Renal cortex interstitium (tissue), 11 donors: Measurements from ENCODE around the gene NKD2. TPM values are rescaled to one million over a fixed set of nuclear protein-coding genes. Genes with fewer than 3 reads are reported as not detected.

Experiments used
- DNase-seq, 11 donors: peaks; one replicate each; pipeline ENCODE4 v3.0.0-alpha.2; 2013; ENCODE audit warnings: low read depth in 9 of 11, low spot score in 4 of 11; ENCODE audit errors: extremely low read depth in 1 of 11
- polyA plus RNA-seq, 3 donors: library from polyadenylated mRNA; unstranded; fragments of 120-200 nt; gene quantifications; one replicate each; pipeline ENCODE4 v1.2.1, GENCODE V29; 2013; ENCODE audit not compliant: insufficient read length in 3 of 3

The NKD2 gene
- polyA plus RNA-seq, 3 donors = 10.5 to 29.6 (median 17.9) TPM

DNA sequence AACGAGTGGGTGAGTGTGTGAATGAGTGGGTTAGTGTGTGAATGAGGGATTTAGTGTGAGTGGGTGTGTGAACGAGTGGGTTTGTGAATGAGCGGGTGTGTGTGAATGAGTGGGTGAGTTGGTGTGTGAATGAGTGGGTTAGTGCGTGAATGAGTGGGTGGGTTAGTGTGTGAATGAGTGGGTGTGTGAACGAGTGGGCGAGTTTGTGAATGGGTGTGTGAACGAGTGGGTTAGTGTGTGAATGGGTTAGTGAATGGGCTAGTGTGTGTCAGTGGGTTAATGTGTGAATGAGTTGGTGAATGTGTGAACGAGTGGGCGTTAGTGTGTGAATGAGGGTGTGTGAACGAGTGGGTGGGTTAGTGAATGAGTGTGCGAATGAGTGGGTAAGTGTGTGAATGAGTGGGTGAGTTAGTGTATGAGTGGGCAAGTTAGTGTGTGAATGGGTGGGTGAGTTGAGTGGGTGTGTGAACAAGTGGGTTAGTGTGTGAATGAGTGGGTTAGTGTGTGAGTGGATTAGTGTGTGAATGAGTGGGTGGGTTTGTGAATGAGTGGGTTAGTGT lies 39.6 kb downstream of the NKD2 start:
- no peak for DNase-seq

DNA sequence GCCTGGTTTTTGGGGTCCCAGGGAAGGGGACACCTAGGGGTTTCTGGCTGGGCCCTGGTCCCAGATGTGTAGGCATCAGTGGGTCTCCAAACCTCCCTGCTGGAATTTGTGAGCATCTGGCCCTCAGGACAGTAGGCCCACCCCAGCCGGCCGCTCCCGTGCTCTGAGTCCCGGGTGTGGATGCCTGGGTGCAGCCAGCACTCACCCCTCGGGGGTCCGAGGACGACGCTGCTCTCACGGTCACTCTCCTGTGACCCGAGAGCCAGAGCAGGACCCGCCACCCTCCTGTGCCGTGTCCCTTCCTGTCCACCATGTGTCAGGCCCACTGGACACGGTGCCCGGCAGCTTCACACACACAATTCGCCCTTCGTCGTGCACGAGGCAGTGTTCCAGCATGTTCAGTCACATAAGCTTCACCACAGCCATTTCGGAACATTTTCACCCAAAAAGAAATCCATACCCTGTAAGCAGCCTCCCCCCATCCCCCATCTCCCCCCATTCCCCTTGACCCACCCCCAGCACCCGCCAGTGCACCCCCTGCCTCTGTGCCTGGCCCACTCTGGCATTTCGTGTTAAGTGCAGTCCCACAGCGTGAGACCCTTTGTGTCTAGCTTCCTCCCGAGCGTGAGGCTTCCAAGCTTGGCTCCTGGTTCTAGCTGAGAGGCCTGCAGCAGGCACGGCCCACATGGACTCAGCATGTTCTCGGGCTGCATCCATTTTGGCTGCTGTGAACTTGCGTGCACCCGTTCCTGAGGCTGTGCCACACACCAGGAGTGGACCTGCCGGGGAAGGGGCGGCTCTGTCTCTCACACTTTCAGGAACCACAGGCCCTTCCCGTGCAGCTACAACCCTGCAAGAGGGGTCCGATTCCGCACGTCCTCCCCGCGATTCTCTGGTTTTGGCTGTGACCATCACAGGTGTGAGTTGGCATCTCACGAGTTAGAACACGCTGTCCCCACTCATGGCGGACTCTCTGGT lies 40.5 kb downstream of the NKD2 start:
- DNase-seq = no peak

DNA sequence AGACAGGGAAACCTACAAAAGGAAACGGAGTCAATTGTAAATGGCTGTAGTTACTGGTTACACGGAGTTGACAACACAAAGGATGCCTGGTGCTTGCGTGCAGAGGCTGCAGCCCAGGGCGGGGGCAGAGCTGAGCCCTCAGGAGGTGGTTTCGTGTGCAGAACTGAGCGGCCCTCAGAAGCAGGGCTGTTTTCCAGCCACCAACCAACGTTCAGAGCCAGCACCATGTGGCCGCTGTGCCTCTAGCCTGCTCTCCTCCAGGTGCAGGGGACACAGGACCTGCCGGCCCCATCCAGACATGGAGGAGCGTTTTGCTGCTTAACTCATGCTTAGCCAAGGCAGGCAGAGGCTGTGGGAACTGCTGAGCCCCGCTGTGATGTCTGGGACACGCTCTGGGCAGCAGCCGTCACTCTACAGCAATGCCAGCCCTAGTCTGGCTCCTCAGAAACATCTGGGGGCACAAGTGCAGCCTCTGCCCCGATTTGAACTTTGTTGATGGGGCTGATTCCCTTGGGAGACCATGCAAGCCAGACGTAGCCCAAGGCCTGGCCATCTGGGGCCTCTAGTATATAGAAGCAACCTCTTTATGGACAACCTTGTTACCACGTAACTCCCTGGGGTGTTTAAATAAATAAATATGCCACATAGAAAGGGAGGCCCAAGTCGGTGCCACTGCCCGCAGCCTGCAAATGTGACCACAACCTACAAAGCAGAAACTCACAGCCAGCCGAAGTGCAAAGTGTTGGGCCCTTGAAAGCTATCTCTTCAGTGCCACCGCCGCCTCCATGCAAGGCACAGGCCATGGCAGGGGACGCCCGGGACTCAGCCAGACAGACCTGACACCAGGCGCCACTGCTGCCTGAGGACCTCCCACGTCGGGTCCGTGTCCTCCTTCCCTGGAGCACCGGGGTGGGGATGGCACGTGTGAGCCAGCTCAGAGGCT lies 42.1 kb downstream of the NKD2 start:
- DNase-seq = no peak

- DNase-seq = no peak
These were observed 42.7 kb downstream of the NKD2 start for GRCh38 chr5:1051366-1051720.

DNA sequence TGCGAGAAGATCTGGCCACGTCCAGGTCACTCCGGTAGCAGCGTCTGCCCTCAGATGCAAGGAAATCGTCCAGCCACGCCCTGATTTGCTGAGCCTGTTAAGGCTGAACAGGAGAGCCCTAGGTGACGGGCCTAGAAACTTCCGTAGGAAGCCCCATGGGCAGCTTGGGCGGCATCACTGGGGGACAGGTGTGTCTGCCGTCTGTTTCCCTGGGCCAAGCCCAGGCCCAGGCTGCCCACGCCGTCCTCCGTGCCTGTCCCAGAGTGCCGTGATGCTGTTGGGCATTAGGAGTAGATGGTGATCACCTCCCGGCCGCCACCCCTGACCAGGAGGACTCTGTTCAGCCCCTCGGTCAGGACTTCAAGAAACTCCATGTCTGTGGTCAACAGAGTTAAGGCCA lies 43.5 kb downstream of the NKD2 start:
- DNase-seq = no peak

DNA sequence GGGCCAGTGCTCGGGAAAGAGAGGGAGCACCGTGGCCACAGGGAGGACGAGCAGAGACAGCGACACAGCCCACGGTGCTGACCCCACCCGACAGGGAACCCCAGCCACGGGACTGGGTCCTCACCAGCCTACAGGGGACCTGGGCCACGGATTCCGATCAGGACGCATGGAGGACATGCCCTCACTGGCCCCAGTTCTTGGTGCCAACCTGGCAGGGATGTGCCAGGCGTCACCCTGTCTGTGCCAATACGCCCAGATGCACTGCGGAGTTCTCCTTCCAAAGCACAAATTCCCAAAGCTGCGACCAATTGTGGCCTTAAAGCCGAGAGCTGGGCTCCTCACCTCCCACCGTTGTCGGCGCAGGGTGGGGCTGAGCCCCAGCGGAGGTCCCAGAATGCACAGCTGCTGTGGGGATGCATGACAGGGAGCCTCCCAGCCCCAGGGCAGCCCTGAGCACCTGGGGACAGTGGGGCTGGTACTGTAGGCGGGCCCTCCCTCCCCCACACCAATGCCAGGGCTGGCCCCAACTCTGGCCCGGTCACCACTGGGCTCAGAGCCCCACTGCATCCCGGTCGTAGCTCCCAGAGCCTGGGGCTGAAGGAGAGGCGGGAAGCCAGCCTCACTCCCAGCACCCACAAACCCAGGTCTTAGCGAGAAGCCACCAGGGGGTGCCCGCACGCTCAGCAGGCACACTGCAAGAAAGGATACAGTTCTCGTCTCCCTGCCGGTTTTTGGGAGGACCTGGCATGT lies 44.2 kb downstream of the NKD2 start:
- DNase-seq = no peak

- no peak for DNase-seq
These were observed 44.9 kb downstream of the NKD2 start for GRCh38 chr5:1053391-1054017.

DNA sequence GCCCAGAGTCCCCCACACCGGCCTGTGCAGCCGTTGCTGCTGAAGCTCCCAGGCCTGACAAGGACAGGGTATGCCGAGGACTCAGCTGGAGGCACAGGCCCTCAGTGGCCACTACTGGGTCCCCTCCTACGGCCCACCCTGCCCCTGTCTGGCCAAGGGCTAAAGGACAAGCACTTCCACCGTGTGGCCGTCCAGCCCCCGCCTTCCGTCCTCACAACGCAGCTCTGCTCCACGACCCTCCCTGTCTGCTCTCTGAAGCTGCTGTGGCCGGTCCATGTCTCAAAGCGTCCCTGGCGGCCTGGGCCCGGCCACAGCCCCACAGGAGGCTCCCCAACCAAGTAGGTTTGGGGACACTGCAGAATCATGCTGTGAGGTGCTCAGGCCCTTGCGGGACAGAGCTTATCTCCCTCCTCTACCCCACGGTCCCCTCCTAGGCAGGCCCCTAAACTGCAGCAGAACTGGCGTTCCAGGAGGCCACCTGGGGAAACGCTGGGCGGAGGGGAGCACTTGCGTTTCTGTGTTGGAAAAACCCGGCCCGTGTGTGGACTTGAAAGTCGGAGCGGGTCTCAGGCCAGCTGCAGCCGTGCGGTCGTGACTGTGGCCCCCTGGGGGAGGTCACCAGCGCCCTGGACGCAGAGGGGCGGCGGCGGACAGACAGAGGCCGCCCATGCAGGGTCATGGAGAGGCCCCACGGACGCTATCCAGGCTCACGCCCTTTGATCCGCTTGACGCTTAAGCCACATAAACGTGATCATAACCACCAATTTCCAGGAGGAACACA lies 45.6 kb downstream of the NKD2 start:
- no peak for DNase-seq

DNA sequence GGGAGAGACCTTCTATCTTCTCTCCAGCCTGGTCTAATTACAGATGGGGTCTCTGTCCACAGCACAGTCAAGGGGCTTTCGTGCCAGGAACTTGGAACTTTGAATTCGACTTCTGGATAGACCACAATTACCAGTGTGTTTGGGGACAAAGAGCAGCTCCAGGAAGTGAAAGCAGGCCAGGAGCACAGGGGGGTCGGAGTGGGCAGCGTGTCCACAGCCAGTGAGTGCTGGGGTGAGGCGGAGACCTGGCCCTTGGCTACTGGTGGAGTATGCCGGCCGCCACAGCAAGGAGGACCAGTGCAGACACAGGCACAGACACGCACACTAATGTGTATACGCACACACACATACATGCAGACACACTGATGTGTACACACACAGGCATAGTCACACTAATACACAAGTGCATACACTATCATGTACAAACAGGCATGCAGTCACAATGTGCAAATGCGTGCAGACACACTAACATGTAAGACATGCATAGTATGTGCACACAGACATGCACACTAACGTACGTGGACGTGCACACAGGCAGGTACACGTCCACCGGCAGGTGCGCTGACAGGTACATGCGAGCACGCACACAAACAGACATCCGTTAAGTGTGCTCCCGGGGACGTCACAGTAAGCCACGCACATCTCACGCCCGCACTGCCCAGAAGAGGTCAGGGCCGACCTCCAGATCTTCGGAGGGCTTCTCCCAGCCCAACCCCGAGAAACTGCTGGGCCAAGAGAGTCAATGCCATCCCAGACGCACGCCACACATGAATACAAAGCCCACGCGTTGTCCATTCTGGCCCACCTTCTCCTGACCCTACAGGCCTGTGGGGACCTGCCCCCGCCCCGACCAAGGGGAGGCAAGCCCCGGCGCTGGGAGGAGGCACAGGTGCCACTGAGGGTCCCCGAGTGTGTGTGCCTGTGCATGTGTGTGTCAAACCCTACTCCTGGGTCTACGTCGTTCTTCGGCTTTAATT lies 46.5 kb downstream of the NKD2 start:
- no peak for DNase-seq

DNA sequence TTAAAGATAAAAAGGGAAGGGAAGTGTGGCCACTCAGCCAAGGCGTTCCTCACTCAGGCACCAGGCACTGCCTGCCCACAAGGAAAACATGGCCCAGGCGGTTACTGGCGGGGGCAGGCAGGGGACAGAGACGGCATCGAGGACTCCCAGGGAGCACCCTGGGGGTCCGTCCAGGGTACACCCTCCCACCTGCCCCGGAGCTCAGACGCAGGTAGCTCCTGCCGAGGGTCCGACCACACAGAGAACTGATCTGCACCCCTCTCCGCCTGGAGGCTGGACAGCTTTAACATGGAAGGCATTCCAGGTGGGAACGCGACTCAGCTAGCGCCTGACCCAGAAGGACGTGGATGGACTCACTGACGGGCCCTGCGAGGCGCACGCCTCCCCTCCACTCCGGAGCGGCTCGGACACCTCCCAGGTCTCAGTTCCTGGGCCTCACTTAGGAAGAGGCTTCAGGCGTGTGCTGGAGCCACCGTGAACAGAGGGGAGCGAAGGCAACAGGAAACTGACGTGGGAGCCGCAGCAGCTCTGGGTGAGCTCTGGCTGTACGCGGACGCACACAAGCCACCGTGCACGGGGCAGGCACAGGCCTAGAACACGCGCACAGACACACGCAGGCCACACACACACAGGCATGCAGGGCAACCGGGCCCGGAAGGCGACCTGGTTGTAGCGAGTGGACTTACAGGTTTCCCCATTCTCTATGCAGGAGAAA lies 47.5 kb downstream of the NKD2 start:
- DNase-seq = no peak

DNA sequence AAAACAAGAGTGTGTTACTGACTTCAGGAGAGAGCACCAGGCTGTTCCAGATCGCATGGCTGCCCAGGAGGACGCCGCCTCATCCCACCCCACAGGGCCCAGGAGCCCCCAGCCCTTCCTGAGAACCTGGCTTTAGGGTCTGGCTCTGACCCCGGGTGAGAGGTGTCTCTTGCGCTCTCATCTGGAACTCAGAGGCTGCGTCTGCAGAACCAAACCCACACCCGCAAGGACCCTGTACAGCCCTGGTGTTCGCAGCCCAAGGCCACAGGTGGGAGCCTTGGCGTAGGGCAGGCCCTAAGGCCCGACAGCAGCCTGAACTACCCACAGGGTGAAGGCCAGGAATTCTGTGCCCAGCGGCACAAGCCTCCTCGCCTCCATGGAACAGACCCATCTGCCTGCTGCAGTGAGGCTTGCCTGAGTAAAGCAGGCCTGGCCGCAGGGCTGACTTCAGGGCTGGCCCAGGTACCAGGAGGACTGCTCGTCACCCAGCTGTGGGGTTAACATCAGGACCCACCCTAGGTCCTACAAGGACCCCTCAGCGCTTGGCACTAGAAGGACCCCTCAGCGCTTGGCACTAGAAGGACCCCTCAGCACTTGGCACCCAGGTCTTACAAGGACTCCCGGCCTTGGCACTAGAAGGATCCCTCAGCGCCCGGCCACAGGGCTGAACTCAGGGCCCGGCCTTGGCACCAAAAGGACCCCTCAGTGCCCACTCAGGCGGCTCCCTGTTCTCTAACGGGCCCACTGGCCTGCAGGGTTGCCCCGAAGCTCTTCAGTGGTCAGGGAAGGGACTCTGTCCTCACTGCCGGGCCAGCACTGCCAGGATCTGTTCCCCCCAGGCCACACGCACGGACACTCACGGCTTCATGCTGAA lies 48.2 kb downstream of the NKD2 start:
- DNase-seq = no peak

GRCh38 chr5:1057485-1058082 lies 49.0 kb downstream of the NKD2 start:
- no peak for DNase-seq

DNA sequence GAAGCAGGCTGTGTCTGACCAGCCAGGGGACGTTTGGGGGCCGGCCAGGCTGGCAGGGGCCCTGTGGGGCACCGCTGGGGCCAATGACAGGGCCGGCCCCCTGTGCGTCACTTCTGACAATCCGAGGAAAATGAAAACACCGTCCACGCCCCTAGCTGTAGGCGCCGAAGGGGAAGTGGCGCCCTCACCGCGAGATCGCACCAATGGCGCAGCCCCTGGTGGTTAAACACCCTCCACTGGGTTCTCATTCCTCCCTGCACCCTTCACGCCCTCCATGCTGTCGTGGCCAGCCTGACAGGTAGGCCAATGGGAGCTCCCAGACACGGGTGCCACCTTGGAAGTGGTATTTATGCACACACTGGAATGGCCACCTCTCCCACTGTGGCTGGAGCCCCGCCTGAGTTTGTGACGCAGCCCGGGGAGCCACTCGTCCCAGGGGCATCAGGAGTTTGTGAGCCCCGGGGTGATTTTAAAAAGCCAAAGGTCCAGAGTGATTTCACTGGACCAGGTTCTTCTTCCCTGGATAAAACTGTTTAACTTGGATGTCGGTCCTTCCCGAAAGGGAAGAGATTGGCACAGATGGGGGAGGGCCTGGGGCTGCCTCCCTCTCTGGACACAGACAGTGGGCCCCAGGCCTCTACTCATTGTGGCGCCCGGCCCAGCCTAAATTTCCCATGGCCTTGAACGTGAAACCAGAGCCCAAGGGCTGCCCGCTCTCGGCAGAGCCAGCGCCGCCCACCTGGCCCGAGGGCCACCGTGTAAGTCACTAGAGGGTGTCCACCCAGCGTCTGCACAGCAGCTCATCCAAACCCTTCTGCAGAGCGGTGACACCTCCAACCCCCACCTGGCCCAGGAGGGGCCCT lies 49.7 kb downstream of the NKD2 start:
- no peak for DNase-seq
